ENCODE data around the gene NRG3. TPM values are rescaled to one million over a fixed set of nuclear protein-coding genes. Genes with fewer than 3 reads are reported as not detected.
A peak's percentile ranks its signal among the peaks of the same experiment; 100 is the strongest.

The NRG3 gene
- total RNA-seq, 1 experiment from 2014 or later = 0.66 TPM

GRCh38 chr10:82680608-82681007, 805.6 kb downstream of the NRG3 start:
- Histone ChIP-seq H3K9me3 (no peaks in the 10 kb centered on the region), H3K4me3 (ENCODE audit: low read depth, low read length) (no peak overlapping the region), H3K4me1 (0 out of 2 replicates have a peak, but pooled peaks cover 4% of the 10 kb centered on the region), H3K27me3 (replicated peaks; ENCODE audit: control insufficient read depth, insufficient read depth, low read length) (no peaks in the 10 kb centered on the region), H3K36me3 (ENCODE audit: control insufficient read depth, insufficient read depth, low read length) (no peaks in the 10 kb centered on the region)
- TF ChIP-seq, protein P1, sequence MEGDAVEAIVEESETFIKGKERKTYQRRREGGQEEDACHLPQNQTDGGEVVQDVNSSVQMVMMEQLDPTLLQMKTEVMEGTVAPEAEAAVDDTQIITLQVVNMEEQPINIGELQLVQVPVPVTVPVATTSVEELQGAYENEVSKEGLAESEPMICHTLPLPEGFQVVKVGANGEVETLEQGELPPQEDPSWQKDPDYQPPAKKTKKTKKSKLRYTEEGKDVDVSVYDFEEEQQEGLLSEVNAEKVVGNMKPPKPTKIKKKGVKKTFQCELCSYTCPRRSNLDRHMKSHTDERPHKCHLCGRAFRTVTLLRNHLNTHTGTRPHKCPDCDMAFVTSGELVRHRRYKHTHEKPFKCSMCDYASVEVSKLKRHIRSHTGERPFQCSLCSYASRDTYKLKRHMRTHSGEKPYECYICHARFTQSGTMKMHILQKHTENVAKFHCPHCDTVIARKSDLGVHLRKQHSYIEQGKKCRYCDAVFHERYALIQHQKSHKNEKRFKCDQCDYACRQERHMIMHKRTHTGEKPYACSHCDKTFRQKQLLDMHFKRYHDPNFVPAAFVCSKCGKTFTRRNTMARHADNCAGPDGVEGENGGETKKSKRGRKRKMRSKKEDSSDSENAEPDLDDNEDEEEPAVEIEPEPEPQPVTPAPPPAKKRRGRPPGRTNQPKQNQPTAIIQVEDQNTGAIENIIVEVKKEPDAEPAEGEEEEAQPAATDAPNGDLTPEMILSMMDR (IDR thresholded peaks at IDR 0.05; ENCODE audit: insufficient read depth in 1 of 2, low read depth in 1 of 2, low read length in 1 of 2, severe bottlenecking in 1 of 2, unreplicated experiment in 1 of 2) = no peak
- Mint-ChIP-seq H3K27ac (ENCODE audit: unreplicated experiment) (no peak overlapping the region), H3K9me3 (ENCODE audit: unreplicated experiment) (peaks cover 35% of the 10 kb centered on the region), H3K27me3 (ENCODE audit: insufficient read depth, unreplicated experiment) (no peaks in the 10 kb centered on the region), H3K4me3 (ENCODE audit: unreplicated experiment) (no peak overlapping the region), H3K4me1 (ENCODE audit: low read depth, unreplicated experiment) (peaks cover 13% of the 10 kb centered on the region), H3K36me3 (ENCODE audit: insufficient read depth, unreplicated experiment) (no peaks in the 10 kb centered on the region)
- ChIA-PET POLR2A (no interaction called here), CTCF (no interaction called here)
- intact Hi-C loops (cut with micrococcal nuclease; ENCODE audit: unreplicated experiment) = loop anchor here (5.0 kb wide), 1 partner anchor 83 kb away; no protein-coding TSS in a partner anchor
- no peak for DNase-seq
- BruUV-seq (replicated peaks) = no TSS peak

DNA sequence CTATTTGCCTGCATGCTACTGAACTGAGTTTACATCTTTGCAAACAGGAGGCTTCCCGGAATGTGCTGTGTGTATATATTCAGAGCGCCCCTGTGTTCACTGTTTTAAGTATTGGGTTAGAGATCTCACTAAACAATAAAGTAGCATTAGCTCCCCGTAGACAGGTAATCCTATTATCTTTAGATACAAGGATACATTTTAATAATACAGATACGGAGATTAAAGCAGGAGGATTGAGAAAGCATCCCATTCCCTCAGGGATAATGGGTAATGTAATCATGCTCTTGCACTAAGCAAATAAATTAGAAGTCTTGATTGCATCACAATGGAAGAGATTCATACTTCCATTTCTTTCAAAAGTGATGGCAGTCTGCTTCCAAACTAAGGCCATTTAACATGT, 809.0 kb downstream of the NRG3 start:
- H3K27me3 Mint-ChIP-seq (ENCODE audit: insufficient read depth, unreplicated experiment) = no peaks in the 10 kb centered on the region
- no peaks in the 10 kb centered on the region for H3K36me3 Mint-ChIP-seq (ENCODE audit: insufficient read depth, unreplicated experiment)
- H3K9me3 Mint-ChIP-seq (ENCODE audit: unreplicated experiment) = peaks cover 28% of the 10 kb centered on the region
- POLR2A ChIA-PET = no interaction called here
- CTCF ChIA-PET = no interaction called here
- H3K36me3 ChIP-seq (ENCODE audit: control insufficient read depth, insufficient read depth, low read length) = no peaks in the 10 kb centered on the region
- H3K4me3 Mint-ChIP-seq (ENCODE audit: unreplicated experiment) = no peak overlapping the region
- 0 out of 2 replicates have a peak, but pooled peaks cover 4% of the 10 kb centered on the region for H3K4me1 ChIP-seq
- no peak overlapping the region for H3K4me3 ChIP-seq (ENCODE audit: low read depth, low read length)
- intact Hi-C loops (cut with micrococcal nuclease; ENCODE audit: unreplicated experiment) = loop anchor here (2.0 to 5.0 kb wide), 2 partner anchors 41 to 87 kb away; no protein-coding TSS in a partner anchor
- TF ChIP-seq, protein P1 (IDR thresholded peaks at IDR 0.05; ENCODE audit: insufficient read depth in 1 of 2, low read depth in 1 of 2, low read length in 1 of 2, severe bottlenecking in 1 of 2, unreplicated experiment in 1 of 2) = no peak
- peak in 1 of 2 experiments; percentile 47 for DNase-seq
- no peaks in the 10 kb centered on the region for H3K9me3 ChIP-seq
- no TSS peak for BruUV-seq (replicated peaks)
- no peak overlapping the region for H3K27ac Mint-ChIP-seq (ENCODE audit: unreplicated experiment)
- H3K27me3 ChIP-seq (replicated peaks; ENCODE audit: control insufficient read depth, insufficient read depth, low read length) = no peaks in the 10 kb centered on the region
- H3K4me1 Mint-ChIP-seq (ENCODE audit: low read depth, unreplicated experiment) = peaks cover 13% of the 10 kb centered on the region

DNA sequence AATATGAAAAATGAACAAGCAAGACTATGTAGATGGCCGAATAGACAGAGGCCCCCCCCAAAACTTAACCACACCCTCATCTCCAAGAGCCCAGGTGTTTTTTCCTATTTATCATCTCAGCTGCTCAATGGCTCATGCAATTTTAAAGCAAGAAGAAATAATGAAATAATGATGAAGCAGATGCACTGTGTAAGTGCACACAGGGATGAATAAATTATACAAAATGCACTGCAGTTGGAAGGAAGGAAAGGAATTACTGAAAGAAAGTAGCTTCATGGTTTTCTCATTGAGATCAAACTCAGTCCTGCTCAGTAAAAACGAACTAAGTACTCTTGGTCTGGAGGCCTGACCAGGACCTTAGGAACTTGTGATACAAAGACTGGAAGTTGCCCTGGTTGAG, 810.1 kb downstream of the NRG3 start:
- H3K27me3 Mint-ChIP-seq (ENCODE audit: insufficient read depth, unreplicated experiment) = no peaks in the 10 kb centered on the region
- TF ChIP-seq, protein P1 (IDR thresholded peaks at IDR 0.05; ENCODE audit: insufficient read depth in 1 of 2, low read depth in 1 of 2, low read length in 1 of 2, severe bottlenecking in 1 of 2, unreplicated experiment in 1 of 2) = no peak
- Histone ChIP-seq H3K4me1 (0 out of 2 replicates have a peak, but pooled peaks cover 4% of the 10 kb centered on the region), H3K27me3 (replicated peaks; ENCODE audit: control insufficient read depth, insufficient read depth, low read length) (no peaks in the 10 kb centered on the region), H3K9me3 (no peaks in the 10 kb centered on the region), H3K4me3 (ENCODE audit: low read depth, low read length) (no peak overlapping the region), H3K36me3 (ENCODE audit: control insufficient read depth, insufficient read depth, low read length) (no peaks in the 10 kb centered on the region)
- intact Hi-C loops (cut with micrococcal nuclease; ENCODE audit: unreplicated experiment) = loop anchor here (2.0 kb wide), 1 partner anchor 40 kb away; no protein-coding TSS in a partner anchor
- CTCF ChIA-PET = no interaction called here
- H3K36me3 Mint-ChIP-seq (ENCODE audit: insufficient read depth, unreplicated experiment) = no peaks in the 10 kb centered on the region
- no peak overlapping the region for H3K4me3 Mint-ChIP-seq (ENCODE audit: unreplicated experiment)
- no TSS peak for BruUV-seq (replicated peaks)
- H3K9me3 Mint-ChIP-seq (ENCODE audit: unreplicated experiment) = peaks cover 28% of the 10 kb centered on the region
- no peak for DNase-seq
- no peak overlapping the region for H3K27ac Mint-ChIP-seq (ENCODE audit: unreplicated experiment)
- peaks cover 13% of the 10 kb centered on the region for H3K4me1 Mint-ChIP-seq (ENCODE audit: low read depth, unreplicated experiment)
- POLR2A ChIA-PET = no interaction called here

Measured in Caco-2 (cell line).